Measurements from ENCODE around the gene RPTOR.
A peak's percentile ranks its signal among the peaks of the same experiment; 100 is the strongest.

The RPTOR gene

GRCh38 chr17:80771612-80772005 lies 227.0 kb downstream of the RPTOR start:
- DNase-seq (ENCODE audit: low read depth): no peak
- H3K4me3 ChIP-seq (ENCODE audit: control insufficient read depth, low read depth, low read length): no peak overlapping the region
- no peak for TF ChIP-seq CTCF (IDR thresholded peaks at IDR 0.05; ENCODE audit: control insufficient read depth, insufficient read depth, low read depth, low read length, missing control alignments)

- TF ChIP-seq CTCF (IDR thresholded peaks at IDR 0.05; ENCODE audit: control insufficient read depth, insufficient read depth, low read depth, low read length, missing control alignments): no peak
- DNase-seq (ENCODE audit: low read depth): no peak
- no peak overlapping the region for H3K4me3 ChIP-seq (ENCODE audit: control insufficient read depth, low read depth, low read length)
Observed at GRCh38 chr17:80772906-80773242, 228.2 kb downstream of the RPTOR start.

- peak; percentile 25 for TF ChIP-seq CTCF (IDR thresholded peaks at IDR 0.05; ENCODE audit: control insufficient read depth, insufficient read depth, low read depth, low read length, missing control alignments)
- no peak for DNase-seq (ENCODE audit: low read depth)
- H3K4me3 ChIP-seq (ENCODE audit: control insufficient read depth, low read depth, low read length): no peak overlapping the region
Observed at GRCh38 chr17:80773243-80773991, 228.8 kb downstream of the RPTOR start.

- no peak for DNase-seq (ENCODE audit: low read depth)
- TF ChIP-seq CTCF (IDR thresholded peaks at IDR 0.05; ENCODE audit: control insufficient read depth, insufficient read depth, low read depth, low read length, missing control alignments): no peak
Observed at GRCh38 chr17:80774146-80774545, 229.5 kb downstream of the RPTOR start.

GRCh38 chr17:80774643-80775281 lies 230.1 kb downstream of the RPTOR start:
- no peak for TF ChIP-seq CTCF (IDR thresholded peaks at IDR 0.05; ENCODE audit: control insufficient read depth, insufficient read depth, low read depth, low read length, missing control alignments)
- DNase-seq (ENCODE audit: low read depth): no peak
- H3K4me3 ChIP-seq (ENCODE audit: control insufficient read depth, low read depth, low read length): no peak overlapping the region

More at GRCh38 chr17:80774146-80774545, 229.5 kb downstream of the RPTOR start:
- H3K4me3 ChIP-seq (ENCODE audit: control insufficient read depth, low read depth, low read length): no peak overlapping the region

- H3K4me3 ChIP-seq (ENCODE audit: control insufficient read depth, low read depth, low read length): no peak overlapping the region
- no peak for TF ChIP-seq CTCF (IDR thresholded peaks at IDR 0.05; ENCODE audit: control insufficient read depth, insufficient read depth, low read depth, low read length, missing control alignments)
- DNase-seq (ENCODE audit: low read depth): no peak
Observed at GRCh38 chr17:80775863-80776262, 231.2 kb downstream of the RPTOR start.
